ENCODE results near the gene ZMYND11.

Gene ZMYND11

GRCh38 chr10:135132-135600 lies at the start of gene ZMYND11:
Gene ZMYND11 (plus strand): TSS chr10:135455. CDS start chr10:180013, 44,558 bp downstream.
- DNase-seq: peak; percentile 61

GRCh38 chr10:86031-86430 lies 49.2 kb upstream of the ZMYND11 start:
- no peak for DNase-seq

- DNase-seq: no peak
These were observed 47.8 kb upstream of the ZMYND11 start for GRCh38 chr10:87177-88080.

GRCh38 chr10:88253-88652 lies 47.0 kb upstream of the ZMYND11 start:
- DNase-seq: no peak

- DNase-seq: no peak
These were observed 46.0 kb upstream of the ZMYND11 start for GRCh38 chr10:89248-89647.

DNA sequence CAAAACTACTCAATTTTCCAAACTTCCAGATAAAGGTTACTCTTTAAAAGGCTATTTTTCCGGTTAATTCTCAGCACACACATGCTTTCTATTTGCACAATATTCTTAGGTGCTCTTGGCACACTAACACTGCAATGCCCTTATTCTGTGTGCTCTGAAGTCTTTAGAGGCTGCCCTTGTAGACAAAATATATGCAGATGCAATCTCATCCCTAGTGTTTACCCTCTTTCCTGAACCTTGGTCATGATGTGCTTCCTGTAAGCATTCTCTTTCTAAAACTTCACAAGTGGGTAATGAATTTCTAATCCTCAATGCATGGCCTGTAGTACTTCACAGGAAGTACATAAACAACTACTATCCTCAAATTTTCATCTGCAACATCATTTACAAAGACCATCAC lies 45.1 kb upstream of the ZMYND11 start:
- DNase-seq: no peak

GRCh38 chr10:91313-91712 lies 43.9 kb upstream of the ZMYND11 start:
- DNase-seq: no peak

DNA sequence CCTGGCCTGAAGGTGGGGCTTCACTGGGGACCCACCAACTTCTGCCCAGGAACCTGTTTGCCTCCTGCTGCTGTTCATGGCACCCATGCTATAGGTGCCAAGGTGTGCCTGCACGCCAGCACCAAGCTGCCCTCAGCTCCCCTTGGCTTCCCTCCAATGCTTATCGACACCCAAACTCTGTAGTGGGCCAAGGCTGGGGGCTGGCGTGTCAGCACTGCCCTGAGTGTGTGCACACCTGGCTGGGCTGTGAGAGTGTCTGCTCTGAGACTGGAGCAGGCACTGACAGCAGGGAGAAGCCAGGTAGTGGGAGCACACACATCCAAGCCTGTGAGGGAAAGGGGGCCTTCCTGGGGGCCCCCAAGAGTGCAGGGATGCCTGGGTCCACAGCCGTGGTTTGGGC lies 43.1 kb upstream of the ZMYND11 start:
- no peak for DNase-seq

DNA sequence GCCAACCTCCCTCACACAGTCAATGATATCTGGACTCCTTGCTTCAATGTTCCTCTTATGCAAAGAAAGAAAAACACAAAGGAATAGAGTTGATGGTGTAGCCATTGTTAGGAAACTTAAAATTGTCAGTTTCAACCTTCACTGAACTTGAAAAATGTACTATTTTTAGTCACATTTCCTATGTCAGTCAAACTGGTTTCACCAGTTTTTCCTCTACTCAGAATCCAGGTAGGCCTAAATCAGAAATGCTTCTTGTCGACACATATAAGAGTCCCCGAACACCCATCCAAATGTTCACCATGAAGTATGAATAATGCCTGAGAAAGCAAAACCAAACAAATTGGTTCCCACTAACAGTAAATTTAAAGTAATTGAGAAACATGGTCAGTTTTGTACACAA lies 42.4 kb upstream of the ZMYND11 start:
- DNase-seq: no peak

GRCh38 chr10:94613-95012 lies 40.6 kb upstream of the ZMYND11 start:
- DNase-seq: no peak

DNA sequence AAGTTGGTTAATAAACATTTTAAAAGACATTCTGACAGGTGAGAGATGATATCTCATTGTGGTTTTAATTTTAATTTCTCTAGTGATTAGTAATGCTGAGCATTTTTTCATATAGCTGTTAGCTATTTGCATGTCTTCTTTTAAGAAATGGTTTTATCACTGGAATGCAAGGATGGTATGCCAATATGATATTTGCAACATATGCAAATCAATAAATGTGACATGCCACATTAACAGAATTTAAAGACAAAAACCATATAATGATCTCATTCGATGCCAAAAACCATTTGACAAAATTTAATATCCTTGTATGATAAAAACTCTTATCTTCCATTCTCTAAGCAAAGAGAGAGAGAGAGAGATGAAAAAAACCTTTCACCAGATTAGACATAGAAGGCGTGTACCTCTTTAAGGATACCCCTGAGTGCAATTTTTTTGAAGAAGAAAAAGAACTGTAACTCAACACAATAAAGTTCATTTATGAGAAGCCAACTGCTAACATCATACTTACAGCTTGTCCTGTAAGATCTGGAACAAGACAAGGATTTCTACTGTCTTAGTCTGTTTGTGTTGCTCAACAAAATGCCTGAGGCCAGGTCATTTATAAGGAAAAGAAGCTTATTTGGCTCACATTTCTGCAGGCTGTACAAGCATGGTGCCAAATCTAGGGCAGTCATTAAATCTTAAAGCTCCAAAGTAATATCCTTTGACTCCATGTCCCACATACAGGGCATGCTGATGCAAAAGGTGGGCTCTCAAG lies 39.7 kb upstream of the ZMYND11 start:
- DNase-seq: no peak

DNA sequence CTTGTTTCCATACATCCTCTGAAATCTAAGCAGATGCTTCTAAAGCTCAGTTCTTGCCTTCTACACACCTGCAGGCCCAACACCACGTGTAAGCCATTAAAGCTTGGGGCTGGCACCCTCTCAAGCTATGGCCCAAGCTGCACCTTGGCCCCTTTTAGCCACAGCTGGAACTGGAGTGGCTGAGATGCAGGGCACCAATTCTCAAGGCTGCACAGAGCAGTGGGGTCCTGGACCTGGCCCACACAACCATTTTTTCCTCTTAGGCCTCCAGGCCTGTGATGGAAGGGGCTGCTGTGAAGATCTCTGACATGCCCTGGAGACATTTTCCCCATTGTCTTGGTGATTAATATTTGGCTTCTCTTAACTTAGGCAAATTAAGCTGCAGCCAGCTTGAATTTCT lies 38.8 kb upstream of the ZMYND11 start:
- DNase-seq: no peak

DNA sequence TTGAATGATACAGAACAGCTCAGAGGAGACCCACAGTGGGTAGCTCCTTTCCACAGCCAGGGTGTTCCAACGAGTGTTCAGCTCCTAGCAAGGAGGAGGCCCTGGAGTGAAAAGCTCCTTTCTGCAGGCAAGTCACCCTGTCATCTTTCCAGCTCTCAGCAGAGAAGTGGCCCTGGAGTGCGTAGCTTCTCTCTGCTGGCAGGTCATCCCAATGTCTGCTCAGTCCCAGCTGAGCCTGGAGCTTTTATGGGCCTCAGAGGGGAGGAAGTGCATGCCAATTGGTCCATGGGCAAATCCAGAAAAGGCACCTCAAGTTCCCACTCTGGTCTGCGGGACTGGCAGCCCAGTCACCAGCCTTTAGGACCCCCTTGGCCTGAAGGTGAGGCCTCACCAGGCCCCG lies 30.8 kb upstream of the ZMYND11 start:
- DNase-seq: no peak

- no peak for DNase-seq
These were observed 30.2 kb upstream of the ZMYND11 start for GRCh38 chr10:104862-105565.

DNA sequence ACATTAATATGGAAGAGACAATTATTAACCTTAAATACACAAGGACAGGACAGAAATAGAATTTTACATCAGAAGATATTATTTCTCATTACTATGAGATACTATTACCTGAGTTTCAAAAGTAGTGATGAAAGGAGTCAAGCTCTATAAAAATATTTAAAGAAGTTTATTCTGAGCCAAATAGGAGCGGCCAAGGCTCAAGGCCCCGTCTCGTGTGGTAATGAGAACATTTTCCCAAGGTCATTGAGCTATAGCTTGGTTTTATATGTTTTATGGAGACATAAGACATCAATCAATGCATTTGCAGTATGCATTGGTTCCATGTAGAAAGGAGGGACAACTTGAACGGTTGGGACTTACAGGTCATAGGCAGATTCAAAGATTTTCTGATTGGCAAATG lies 29.4 kb upstream of the ZMYND11 start:
- DNase-seq: no peak

GRCh38 chr10:106740-107139 lies 28.5 kb upstream of the ZMYND11 start:
- no peak for DNase-seq

GRCh38 chr10:112246-112645 lies 23.0 kb upstream of the ZMYND11 start:
- DNase-seq: peak; percentile 29

- DNase-seq: no peak
These were observed 10.4 kb upstream of the ZMYND11 start for GRCh38 chr10:124874-125273.

DNA sequence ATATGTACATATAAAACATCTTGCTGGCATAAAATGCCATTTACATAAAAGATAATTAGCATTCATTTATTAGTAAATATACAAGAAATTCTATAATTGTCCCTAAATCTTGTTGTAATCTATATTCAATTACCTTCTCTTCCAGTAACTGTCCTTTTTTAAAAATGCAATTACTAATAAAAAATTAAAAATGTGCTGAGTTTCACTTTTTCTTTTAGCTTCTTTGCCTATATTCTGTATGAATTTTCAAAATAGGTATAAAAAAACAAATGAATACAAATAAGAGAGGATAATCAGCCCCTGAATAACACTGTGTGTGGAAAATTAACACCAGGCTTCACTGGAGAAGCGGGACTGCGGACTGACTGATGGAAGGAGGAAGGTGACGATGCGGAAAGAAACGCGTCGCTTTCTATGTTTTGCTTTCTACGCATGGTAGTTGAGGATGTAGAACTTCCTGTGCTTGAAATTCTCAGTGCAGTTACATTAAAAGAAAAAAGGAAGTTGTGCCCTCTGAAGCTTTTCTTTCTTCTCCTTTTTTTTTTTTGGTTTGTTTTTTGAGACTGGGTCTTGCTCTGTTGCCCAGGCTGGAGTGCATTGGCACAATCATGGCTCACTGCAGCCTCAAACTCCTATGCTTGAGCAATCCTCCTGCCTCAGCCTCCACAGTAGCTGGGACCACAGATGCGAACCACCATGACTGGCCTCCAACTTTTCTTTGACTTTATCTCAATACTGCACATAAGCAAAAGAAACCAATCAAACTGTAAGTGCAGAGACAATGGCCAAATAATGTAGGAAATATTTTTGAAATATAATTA lies 7.4 kb upstream of the ZMYND11 start:
- no peak for DNase-seq

DNA sequence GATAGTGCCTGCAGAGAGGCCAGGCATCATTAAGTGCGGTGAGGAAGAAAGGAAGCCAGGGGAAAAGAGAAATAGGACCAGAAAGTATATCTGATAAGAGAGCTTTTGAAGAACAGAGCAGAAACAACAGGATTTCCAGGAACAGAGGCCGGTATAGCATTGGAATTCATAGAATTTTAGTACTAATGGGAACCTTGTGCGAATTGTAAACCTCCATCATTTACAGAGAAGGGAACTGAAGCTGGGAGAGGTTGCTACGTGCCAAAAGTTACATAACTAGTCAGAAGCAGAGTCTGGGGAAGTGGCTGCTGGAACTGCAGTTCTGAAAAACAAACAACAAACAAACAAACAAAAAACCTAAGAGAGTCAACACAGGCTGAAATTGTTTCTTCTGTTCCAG lies 5.4 kb upstream of the ZMYND11 start:
- DNase-seq: no peak

GRCh38 chr10:132946-133898 lies 2.0 kb upstream of the ZMYND11 start:
- DNase-seq: peak; percentile 88

Measured in EL (cell line).